HT-29 (cell line): Measurements from ENCODE around the gene ZSWIM8. TPM values are rescaled to one million over a fixed set of nuclear protein-coding genes. Genes with fewer than 3 reads are reported as not detected.
A peak's percentile ranks its signal among the peaks of the same experiment; 100 is the strongest.
"Not testable (repeated sequence)": the region's sequence is repeated elsewhere in the genome, so short reads cannot be mapped to it uniquely, and the experiment has no call there.

Experiments used
- DNase-seq: peaks from one replicate; pipeline ENCODE4 v3.0.0-alpha.2; 2015; ENCODE audit warnings: low spot score
- total RNA-seq: library from RNA; depleted of rRNA; stranded (reverse); fragments of >200 nt; shearing (Covaris generic); gene quantifications from 2 replicates; pipeline ENCODE4 v1.2.3, GENCODE V29; 2014

The ZSWIM8 gene
- total RNA-seq, 1 experiment from 2014 or later = 32.9 TPM

DNA sequence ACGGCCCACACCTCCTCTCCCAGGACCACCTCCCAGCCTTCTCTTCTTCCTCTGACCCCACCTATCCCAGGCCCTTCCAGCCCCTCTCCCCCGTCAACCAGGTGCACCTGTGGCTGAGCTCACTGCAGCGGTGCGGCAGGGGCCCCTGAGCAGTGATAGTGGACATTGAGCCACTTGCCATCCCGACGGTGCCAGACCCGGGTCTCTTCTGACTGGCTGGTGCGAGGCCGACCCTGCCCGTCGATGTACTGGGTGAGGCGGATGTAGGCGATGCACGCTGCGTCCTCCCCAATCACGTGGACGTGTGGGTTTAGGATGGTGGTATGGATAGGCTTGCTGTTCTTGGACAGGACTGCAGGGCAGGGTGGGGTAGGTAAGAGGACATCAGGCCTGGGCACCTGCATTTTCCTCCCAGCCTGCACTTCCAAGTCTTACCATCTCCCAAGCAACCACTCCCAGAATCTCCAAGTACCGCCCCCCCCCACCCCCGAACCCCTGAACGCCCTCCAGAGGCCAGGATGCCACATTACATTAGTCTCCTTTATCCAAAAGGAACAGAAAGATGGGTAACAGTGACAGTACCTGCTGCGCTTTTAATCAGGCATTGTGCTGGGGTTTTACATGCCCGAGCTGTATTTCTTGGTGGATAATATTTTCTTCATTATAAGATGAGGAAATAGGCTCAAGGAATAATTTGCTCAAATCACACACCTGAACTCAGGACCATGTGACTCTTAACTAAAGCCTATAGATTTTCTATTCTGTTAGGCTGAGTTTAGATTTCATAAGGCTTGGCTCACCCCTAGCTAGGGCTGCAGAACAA, 29.7 kb downstream of the ZSWIM8 start:
- no peak for DNase-seq

DNA sequence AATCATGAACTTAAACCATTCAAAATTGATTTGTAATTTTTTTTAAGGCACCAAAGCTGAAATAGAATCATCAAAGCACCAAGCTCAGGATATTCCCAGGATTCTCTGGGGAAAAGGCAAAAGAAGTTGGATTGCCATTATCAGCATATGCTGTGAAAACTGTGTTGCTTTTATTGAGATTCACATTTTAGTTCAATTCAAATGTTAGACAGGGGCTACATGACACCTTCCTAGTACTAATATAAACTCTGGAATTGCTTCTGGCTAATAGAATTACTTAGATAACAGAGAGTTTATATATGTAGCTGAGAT, 30.3 kb downstream of the ZSWIM8 start:
- no peak for DNase-seq

DNA sequence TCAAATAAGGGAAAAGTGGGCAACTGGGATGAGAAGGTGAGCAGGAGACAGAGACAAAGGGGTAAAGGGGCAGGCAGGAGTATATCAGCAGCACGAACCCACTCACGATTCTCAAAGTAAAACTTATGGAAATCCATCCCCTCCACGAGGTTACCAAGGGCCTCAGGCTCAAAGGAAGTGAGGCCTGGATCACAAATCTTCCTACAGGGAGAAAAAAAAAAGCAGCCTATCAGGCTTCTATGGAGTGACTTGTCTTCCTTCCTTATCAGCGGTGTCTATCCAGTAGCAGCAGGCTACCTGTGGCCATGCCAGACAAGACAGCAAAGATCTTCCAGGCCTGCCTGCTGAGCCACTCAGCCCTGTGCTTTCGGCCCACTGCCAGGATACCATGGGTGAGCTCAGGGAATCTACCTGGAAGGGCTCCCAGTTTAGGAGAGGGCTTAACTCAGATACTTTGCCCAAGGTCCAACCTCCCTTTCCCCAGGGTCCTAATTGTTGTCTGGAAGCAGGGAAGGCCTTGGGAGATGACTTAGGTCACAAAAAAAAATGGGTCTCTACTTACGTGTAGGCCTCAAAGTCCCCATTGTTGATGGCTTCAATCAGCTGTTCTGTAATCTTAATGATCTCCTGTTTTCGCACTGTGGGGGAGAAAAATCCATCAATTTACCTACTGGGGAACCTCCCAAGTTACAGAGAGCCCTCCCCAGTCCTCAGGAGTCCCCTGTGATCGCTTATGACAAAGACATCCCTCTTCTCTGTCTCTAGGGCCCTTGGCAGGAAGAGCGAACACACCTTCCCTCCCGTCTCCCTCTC, 31.7 kb downstream of the ZSWIM8 start:
- DNase-seq = no peak

DNA sequence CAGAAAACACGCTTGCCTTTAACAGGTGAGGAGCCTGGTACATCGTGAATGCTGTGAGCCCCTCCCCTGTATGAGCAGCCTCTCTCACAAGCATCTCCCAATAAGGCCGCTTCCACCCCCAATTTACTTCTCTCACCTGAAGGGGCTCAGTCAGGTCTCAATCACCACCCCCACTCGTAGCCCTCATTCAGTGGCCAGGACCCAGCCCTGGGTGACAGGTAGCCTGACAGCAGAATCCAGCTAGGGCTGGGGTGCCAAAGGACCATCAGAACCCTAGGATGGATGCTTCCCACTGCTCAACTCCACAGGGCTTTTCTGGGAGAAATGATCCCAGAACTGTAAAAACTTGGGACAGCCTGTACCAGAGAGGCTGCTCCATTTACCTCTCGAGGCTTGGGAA, 32.4 kb downstream of the ZSWIM8 start:
- DNase-seq = no peak

DNA sequence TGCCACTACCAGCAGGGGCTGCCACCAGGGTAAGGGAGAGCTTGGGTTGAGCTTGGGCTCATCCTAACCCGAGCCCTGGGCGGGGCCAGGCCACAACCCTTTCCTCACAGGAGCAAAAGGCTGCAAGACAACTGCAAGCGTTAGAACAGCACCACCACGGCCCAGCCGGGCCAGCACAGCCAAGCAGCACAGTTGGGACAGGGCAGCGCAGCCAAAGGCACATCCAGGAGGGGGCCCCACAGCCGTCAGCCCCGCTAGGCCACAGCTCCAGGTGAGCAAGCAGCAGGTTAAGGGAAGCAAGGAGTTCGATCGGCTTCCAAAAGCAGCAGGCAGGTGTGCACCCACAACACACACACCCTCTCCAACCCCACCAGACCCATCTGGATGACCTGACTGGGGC, 33.0 kb downstream of the ZSWIM8 start:
- no peak for DNase-seq

DNA sequence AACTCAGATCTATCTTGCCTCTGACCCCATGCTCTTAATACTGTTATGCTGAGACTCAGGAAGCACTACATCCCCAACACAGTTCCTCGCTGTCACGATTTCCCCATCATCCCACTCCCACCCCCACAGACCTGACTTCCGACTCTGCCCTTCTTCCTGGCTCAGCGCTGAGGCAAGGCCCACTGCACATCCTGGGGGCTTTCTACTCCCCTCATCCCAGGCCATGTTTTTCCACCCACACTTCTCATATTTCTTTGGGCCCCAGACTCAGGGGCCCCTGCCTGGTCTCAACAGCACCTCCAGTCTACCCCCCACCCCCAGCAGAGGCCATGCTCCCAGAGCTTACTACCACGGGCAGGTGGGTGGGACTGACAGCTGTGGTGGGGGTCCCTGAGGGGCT, 33.7 kb downstream of the ZSWIM8 start:
- no peak for DNase-seq

DNA sequence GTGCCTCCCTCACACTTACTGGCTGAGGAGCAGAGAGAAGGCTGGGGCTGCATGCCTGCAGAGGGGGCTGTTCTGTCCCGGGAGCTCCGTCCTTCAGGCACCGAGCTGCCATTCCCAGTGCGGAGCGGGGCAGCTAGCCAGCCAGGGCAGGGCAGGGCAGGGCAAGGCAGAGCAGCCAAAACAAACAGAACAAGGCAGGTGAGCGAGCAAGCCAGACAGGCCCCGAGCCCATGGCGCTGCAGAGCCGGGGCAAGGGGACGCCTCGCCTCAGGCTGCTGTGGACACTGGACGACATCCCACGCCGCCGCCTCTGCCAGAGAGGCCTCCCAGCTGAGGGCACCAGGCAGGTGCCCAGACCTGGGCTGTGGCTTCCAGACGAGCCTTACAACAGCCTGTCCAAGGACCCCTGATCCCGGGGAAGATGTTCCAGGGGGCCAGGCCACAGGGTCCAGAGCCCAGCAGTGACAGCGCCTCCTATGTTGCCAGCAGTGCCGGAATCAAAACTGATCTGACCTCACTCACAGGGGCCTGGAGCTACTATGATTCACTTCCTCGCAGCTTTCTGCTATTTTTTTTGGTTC, 34.2 kb downstream of the ZSWIM8 start:
- DNase-seq = peak; percentile 80

DNA sequence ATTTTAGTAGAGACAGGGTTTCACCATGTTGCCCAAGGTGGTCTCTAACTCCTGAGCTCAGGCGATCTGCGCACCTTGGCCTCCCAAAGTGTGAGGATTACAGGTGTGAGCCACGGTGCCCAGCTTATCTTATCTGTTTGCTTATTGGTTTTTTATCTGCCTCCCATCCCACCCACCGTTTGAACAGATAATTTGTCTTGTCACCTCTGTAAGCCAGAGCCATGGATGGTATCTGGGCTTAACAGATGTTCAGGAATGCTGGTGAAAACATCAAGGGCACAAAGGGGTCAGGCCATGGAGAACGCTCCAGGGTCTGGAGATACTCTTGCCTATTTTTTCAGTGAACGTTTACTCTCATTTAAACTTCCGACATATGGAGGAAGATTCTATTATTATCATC, 38.0 kb downstream of the ZSWIM8 start:
- no peak for DNase-seq

DNA sequence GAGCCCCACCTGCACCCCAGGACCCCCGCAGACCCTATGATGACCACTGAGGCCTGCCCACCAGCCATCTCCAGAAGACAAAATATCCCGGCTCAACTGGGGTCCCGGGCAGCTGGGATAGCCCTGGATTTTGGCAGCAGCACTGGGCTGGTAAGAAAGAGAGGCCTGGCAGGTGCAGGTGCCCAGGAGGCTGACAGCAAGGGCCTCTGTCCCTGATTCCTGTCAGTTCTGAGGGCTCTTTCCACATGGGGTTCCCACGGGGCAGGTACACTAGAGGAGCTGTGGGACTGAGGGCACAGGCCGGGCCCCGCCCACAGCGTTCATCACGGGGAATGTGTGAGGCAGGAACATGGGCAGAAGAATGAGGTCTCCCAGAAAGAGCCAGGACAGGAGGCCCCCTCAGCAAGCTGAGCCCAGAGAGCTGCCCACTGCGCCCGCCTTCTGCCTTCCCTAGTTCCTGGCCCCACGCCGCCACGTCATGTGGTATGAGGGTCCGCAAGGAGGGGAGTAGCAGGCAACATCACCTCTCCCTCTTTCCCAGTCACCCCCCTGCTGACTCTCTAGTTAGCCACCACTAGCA, 38.8 kb downstream of the ZSWIM8 start:
- no peak for DNase-seq

DNA sequence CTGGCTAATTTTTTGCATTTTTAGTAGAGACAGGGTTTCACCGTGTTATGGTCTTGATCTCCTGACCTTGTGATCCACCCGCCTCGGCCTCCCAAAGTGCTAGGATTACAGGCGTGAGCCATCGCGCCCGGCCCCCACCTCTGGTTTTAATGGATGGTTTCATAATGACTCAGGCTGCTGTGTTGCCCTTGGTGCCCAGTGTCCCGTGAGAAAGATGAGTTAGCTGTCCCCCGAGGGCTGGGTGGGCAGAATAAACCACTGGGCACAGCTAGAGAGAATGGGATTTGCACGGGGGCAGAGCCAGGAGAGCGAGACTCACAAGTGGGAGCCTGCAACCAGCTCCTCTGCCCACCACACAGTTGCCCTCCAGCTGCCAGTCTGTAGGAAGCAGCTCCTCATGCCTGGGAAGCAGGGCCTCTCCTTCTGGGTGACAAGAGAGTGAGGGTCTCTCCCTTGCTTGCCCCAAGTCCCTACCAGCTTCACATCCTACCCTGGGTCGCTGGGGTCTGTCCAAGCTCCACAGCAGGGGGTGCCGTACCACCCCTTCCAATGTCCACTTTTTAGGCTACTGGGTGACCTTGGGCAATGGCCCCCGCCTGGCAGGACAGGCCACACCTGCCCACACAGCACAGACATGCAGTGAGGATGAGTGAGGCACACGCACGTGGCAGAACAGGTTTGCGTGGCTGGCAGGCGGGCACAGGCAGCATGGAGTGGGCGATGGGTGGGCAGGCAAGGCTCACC, 42.1 kb downstream of the ZSWIM8 start:
- no peak for DNase-seq

DNA sequence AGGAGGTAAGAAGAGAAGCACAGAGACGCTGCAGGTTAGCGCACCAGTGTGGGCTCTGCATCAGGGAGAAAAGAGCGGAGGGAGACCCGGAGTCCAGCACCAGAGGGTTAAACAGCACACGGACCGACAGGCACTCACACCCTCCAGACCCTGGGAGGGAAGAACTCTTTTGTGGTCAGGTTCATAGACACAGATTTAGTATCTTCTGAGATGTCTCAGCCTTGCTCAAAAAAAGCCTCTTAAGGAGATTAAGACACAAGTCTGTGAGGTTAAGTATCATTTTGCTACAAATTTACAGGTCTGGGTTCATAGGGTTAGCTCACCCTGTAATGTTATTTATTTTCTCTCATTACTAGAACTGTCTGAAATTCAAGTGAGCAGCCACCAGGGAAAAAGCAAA, 42.8 kb downstream of the ZSWIM8 start:
- no peak for DNase-seq

DNA sequence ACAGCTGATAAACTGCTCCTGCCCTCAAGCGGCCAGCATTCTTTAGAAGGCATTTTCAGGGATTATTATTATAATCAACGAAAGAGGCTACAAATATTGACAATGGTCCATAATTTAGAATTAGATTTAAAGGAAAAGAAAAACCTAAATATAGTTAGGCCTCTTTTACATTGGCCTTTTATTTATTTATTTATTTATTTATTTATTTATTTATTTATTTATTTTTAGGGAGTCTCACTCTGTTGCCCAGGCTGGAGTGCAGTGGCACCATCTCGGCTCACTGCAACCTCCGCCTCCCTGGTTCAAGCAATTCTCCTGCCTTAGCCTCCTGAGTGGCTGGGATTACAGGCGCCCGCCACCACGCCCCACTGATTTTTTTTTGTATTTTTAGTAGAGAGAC, 43.7 kb downstream of the ZSWIM8 start:
- not testable (repeated sequence) for DNase-seq

DNA sequence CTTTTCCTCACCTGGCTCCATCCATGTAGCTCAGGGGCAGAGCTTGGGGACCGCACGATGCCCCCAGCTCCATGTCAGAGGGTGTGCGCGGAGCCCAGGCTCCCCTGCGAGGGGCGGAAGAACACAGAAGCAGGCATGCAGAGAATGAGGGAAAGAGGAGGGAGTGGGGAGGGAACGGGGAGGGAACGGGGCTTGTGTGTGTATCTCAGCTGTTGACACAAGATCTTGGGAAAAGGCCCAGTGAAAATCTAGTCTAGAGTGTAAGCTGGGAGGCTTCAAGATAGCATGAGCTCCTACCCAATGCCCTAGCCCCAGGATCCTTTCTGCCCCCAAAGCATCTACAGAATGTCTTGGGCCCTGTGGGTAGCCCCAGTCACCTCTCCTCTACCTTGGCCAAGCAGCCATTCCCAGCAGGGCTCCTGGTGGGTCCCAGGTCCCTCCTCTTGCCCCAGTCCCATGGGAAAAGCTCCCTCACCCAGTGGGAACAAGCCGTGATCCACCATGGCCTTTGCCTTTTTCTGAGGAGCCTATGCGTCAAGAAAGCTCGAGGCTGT, 51.1 kb downstream of the ZSWIM8 start:
- no peak for DNase-seq

DNA sequence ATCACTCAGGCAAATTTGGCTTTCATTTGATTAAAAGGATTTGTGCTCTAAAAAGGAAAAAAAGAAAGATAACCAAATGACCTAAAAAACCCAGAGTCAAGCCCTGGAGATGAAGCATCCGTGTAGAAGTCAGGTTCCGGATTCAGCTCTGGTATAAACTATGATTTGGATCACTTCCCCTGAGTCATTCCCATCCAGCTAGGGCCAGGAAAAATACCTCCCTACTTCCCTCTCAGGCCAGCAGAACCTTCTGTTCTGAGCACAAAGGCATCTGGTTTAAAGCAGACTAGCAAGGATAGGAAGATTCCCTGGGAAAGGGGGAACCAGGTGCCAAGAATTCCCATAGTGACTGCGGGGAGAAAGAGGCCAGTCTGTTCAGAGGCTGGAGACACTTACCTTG, 51.7 kb downstream of the ZSWIM8 start:
- DNase-seq = no peak

DNA sequence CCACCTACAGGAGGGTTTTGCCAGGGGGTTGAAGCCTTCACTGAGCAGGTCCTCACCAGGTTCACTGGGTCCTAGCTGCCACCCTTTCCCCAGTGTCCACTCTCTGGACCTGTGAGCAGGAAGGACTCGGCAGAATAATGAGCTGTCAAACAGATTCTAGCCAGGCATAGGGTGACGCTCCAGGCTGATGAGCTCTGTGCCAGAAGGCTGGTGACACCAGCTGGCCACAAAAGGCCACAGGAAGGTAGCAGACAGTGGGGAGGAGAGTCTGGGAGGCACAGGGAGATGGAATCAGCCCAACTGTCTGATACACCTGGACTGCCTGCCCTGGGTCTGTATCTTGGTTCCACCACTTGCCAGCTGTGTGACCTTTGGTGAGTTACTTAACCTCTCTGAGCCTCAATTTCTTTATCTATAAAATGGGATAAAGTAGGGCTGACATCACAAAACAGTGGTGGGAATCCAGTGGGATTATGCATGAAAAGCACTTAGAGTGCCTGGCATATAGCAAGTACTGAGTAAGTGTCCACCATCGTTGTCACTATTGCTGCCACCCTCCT, 52.7 kb downstream of the ZSWIM8 start:
- no peak for DNase-seq

DNA sequence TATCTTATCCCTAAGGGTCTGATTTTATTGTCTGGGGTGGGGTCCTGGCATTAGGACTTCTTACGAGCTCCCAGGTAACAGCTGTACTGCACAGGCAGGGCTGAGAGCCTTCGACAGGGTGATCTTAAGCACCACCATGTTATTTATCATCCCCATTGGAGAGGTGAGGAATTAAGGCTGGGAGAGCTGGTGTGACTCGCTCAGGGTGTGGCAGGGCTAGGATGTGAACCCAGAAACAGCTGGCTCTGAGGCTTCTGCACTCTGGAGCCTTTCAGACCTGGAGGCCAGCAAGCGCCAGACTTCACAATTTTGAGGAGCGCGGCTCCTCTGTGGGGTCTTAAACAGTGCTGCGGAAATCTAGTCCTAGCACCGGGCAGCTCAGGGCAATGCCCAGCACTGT, 53.4 kb downstream of the ZSWIM8 start:
- DNase-seq = no peak

DNA sequence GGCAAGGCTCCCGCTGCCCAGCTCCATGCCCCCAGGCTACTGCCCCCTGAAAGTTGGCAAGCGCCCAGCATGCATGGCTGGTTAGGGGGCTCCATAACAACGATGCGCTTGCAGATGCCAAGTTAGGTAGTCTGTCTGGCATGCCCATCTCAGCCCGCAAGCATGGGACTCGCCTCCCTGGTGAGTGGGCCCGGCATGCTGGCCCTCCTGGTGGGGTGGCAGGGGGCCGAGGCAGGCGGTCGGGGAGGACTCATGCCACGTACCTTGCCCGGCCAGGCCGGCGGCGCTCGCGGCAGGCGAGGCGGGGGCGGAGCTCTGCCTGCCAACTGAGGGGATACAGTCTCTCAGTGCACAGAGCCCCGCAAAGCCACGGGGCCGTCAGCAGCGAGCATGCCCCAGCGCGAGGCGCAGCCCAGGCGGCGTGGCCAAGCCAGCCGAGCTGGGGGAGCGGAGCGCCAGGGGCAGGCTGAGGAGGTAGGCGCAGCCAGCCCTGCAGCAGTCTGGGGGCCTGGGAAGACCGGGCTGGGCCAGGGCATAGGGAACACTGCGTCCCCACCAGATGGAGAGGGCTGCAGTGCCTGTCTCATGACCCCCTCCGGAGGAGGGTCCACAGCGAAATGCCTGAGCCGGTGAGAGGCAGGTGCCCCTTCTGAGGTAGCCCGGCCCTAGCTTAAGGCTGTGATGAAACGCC, 54.0 kb downstream of the ZSWIM8 start:
- DNase-seq = no peak

DNA sequence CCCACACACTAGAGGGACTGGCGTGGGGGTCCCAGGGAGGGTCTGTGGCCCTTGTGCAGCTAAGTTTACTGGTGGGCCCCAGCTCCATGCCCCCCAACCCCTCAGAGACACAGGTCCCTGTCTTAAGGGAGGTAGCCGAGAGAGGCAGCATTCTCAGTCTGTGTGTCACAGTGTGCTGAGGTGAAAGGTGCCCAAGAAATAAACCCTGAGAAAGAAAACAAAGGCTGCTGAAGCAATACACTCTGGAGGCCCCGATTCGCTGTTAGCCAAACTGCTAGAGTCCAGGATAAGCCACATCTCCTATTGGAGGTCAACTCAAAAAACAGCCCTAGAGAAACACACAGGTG, 54.6 kb downstream of the ZSWIM8 start:
- no peak for DNase-seq

DNA sequence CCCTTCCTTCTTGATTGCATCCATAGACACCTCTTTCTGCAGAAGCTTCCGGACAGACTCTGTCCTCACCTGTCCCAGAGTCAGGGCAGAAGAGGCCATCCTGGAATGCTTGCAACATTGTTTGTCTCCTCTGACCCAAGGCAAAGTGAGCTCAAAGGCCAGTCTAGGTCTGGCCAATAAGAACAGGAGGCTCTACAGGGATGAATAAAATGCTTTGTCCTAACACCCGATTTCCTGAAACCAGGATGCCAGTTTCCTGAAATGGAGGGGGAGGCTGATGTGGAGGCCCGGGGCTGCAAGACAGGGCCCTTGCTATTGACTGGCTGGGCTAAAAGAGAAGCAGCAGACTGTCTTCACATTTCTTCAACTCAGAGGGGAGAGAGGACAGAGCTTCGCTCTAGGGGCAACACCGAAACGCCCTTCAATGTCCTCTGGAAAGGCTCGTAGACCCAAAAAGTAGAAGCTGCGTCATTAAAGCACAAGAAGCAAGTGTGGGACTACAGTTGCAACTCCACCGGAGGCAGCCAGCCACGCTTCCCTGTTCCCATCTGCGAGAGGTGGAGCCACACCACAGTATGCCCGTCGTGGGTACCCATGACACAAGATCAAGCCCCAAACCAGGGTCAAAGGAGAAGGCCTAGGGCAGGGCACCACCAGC, 55.1 kb downstream of the ZSWIM8 start:
- DNase-seq = no peak

DNA sequence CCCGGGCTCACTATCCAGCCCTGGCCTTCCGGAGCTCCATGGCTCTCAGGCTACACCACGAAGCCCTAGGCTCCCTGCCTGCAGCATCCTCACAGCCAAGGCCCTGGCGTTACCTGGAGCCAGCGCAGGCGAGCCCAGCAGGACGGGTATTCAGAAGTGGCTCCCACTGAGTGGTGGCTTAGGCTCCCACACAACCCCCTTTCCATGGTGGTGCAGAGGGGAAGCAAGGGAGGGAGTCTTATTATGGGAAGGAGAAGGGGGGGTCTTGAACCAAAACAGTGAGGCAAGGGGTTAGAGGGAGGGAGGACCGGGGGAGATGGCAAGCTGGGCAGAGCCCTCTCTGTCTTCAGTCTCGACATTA, 55.6 kb downstream of the ZSWIM8 start:
- DNase-seq = no peak
